ENCODE measurements around the gene ATG4C.

- no peak for TF ChIP-seq CTCF (IDR thresholded peaks at IDR 0.05)
- TF ChIP-seq POLR2AphosphoS5 (IDR thresholded peaks at IDR 0.05; ENCODE audit: low read depth, low read length), result no peak
- TF ChIP-seq REST (IDR thresholded peaks at IDR 0.05; ENCODE audit: insufficient read depth in 1 of 2, low read depth in 2 of 2, low read length in 1 of 2), result no peak
- no peak for TF ChIP-seq SIN3A (IDR thresholded peaks at IDR 0.05; ENCODE audit: borderline replicate concordance, insufficient read depth, low read depth, low read length)
- no peak for TF ChIP-seq TCF7L2 (IDR thresholded peaks at IDR 0.05; ENCODE audit: low read depth, low read length)
Measured at GRCh38 chr1:62891956-62892562, 108.1 kb downstream of the ATG4C start.

Measured in Panc1 (cell line).